HG03469 (cell line): ENCODE data around the gene ENTREP1.
"Not testable (repeated sequence)": the region's sequence is repeated elsewhere in the genome, so short reads cannot be mapped to it uniquely, and the experiment has no call there.

Experiments used
- ATAC-seq: cut with Tn5 transposase; IDR thresholded peaks from one replicate; pipeline ENCODE4 v1.9.1; 2021; ENCODE audit warnings: mild to moderate bottlenecking, moderate library complexity, moderate number of reproducible peaks; ENCODE audit not compliant: unreplicated experiment

ENTREP1 gene

DNA sequence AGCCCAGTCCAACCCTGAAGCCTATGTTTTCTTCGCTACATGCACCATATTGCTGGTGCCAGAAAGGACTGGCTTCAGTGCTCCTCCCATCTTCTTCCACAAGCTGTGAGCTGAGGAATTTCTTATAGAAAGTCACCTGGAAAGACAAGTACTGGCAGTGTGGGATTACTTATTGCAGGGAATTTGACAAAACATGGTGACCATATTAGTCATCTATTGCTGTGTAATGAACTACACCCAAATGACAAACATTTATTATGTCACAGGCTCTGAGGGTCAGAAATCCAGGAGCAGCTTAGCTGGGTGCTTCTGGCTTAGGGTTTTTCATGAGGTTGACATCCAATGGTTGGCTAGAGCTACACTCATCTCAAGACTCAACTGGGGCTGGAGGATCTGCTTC lies 75.5 kb downstream of the ENTREP1 start:
- ATAC-seq: no peak

DNA sequence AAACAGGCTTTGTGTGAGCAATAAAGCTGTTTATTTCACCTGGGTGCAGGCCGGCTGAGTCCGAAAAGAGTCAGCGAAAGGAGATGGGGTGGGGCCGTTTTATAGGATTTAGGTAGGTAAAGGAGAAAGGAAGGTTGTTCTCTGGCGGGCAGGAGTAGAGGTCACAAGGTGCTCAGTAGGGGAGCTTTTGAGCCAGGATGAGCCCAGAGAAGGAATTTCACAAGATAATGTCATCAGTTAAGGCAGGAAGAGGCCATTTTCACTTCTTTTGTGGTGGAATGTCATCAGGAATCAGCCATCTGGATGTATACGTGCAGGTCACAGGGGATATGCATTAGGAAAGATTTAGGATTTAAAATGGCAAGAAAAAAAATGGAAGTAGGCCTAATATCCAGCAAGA lies 84.9 kb downstream of the ENTREP1 start:
- not testable (repeated sequence) for ATAC-seq

DNA sequence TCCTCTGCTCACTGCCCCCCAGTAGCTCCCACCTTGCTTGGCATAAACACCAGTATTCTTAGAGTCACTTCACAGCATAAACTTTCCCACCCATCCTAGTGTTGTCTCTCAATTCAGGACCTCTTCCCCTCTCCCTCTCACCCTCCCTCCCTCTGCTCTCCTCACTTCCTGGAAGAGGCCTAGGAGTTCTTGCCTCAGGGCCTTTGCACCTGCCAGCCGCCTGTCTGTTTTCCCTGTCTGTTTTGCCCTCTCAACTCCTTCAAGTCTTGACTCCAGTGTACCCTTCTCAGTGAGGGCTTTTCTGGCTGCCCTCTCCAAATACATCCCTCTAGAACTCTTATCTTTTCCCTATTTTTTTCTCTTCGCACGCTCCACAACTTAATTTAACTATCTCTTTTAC lies 86.2 kb downstream of the ENTREP1 start:
- no peak for ATAC-seq

DNA sequence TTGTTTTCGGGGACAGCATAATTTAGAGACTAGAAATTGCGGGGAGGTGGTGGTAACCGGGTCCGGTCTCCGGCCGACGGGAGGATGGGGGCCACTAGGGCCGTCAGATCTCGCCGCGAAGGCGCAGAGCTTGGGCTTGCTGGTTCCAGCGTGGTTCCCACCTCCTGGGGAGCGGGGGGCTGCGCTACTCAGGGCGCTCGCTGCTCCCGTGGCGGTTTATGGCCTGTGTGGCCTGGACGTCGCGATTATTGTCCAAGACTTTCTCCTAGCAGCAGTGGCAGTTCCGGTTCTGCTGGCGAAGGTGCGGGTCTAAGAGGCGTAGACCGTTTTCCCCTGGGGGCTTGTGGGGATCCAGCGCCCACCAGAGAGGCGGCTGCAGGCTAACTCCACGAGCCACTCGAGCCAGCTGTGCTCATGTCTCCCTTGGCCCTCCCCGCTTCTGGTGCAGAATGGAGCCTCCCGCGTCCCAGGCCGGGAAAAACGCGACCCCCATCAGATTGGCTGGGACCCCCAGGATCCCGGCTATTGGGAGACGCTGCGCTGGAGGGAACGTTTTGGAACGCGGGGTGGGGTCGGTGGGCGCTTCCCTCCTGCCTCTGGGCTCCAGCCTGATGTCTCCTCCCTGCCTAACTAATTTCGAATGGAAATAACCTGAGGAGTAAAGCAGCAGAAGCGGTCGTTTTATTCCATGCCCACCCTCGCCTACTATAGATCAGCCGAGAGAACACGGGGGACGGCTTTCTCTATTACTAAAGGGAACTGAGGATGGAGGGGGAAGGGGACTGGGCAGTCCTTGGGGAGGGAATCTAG lies 87.1 kb downstream of the ENTREP1 start:
- no peak for ATAC-seq

DNA sequence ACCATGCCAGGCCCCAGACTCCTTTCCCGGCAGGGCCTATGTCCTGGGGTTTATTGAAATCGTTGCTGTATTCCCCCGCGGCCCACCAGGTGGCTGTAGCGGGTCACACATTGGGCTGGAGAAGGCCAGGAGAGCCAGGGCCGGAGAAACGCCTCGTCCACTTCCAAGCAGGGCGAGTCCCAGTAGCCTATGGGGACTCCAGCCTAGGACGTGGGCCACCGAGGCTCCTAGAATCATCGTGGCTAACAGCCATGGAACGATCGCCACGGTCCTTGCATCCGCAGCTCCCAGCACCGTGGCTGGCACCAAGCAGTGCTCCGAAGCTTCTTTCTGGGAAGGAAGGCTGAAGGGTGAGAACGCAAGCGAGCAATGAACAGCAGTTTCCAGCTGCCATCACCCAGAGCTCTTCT lies 87.7 kb downstream of the ENTREP1 start:
- ATAC-seq: no peak

DNA sequence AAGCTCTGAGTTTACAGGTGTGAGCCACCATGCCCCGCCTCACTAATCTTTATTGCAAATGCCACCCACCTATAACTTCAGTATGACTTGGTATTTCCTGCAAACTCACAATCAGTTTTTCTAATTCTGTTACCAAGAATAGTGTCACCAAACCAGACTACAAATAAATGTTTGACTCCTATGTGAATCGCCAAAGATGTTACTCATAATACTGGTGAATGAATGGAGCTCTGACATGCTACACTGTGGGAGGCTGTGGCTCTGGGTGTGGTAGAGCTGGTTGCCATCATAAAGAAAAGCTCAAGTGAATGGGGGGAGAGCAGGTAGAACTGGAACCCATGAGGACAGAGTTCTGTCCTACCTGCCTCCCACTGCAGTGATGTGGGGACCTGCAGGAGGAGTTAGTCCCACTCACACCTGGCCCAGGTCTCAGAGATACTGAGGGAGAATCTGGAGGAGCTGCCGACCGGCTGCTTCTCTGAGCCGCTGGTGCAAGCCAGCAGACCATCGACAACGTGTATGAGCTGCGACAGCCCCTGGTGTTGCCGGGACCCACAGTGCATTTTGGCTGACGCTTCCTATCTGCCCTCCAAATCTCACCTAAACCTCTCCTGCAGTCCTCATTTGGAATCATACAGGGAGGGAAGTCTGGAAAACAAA lies 95.7 kb downstream of the ENTREP1 start:
- no peak for ATAC-seq

DNA sequence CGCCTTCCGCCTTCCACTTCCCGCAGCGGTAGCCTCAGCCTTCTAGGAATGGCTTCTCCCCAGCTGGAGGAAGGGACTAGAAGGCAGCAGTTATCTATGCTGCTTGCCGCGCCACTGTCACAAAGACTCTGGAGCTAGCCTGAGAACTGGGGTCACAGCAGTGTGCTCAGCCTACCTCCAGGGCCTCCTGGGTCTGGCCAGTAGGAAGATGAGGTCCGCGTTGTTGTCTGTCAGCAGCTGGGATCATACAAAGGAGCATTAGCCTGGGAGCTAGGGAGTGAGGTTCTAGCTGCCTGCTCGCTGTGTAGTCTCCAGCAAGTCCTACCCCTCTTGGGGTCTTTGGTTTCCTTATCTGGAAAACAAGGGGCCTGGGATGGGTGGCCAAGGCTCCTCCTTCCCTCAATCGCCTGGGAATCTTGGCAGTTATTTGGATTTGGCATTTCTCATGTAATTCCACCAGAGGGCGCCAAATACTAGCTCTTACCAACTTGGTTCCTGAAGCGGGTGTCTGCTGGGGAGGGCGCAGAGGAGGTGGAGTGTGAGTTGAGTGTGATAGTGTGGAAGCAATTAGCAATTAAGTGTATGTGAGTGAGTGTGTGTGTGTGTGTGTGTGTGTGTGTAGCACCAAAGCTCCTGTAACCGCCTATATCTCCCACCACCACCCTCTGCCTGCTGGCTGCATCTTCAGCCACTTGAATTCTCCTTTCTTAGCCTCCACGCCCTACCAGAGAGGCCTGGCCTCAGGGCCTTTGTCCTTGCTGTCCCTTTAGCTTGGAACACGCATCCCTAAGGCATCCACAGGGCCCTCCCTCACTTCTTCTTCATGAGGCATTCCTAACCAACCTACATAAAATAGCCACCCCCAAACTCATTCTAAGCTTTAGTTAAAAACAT lies 97.1 kb downstream of the ENTREP1 start:
- no peak for ATAC-seq

DNA sequence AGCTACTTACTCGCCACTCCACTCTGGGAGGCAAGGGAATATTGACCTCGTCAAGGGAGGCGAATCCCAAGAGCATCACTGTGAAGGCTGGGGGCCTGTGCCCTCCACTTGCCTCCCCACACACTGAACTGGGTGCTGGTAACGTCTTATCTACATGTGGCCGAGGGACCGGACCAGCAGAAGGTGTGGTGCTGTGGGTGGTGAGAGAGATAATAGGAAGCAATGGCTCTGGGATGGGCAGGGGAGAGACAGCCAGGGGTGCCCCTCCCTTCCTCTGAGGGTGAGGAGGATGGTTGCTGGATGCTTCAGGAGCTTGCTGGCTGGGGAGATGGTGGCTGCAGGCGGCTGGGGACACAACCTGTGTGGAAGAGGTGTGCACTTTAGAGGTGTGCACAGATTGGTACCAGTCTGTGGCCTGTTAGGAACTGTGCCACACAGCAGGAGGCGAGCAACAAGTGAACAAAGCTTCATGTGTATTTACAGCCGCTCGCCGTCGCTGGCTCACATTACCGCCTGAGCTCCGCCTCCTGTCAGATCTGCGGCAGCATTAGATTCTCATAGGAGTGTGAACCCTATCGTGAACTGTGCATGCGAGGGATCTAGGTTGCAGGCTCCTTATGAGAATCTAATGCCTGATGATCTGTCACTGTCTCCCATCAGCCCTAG lies 100.3 kb downstream of the ENTREP1 start:
- ATAC-seq: no peak

DNA sequence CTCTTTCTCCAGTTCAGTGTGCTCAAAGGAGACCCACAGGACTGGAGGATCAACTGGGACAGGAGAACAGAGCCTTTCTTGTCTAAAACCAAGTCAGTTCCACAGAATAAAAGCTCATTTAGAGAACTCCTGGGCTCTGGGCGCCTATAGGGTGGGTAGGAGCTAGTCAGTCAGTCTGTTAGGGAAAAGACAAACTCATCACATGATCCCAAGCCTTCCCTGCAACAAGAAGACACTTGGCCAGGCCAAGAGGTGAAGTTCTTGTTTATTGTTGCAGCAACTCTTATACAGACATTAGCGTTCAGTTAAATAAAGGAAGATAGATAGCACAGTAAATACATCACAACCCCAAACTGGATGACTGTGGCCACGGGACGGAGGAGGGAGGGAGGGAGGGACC lies 102.3 kb downstream of the ENTREP1 start:
- ATAC-seq: no peak

DNA sequence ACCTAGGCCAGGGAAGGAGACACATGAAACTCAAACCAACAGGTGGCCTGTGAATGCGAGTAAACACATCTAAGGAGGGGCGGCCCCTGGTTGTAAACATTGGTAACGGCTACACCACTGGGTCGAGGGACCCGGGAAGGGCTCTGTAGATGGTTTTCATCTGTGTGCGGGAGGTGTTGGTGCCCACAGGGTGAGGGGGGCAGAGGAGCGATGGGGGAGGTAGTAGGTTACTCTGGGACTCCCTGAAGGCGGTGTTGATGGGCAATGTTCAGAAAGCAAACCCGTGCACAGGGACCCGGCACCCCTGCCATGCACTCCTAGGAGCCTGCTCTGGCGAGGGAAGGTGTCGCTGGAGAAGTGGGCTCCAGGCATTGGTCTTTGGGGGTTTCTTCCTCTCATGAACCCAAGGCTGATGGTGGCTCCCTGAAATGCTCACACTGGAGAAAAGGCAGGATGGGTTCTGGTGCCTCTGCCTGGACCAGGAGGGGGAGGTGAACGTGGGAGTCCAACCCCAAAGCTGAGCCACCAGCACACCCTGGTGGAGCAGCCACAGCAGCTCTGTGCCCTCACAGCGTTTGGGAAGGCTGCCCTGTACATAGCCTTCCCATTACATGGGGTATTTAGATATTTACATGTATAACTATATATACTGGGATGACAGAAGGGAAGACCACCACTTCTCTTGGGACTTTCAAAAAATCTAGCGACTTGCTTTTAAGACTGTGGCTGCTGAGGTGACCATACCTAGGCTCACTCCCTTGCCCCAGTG lies 103.2 kb downstream of the ENTREP1 start:
- no peak for ATAC-seq

DNA sequence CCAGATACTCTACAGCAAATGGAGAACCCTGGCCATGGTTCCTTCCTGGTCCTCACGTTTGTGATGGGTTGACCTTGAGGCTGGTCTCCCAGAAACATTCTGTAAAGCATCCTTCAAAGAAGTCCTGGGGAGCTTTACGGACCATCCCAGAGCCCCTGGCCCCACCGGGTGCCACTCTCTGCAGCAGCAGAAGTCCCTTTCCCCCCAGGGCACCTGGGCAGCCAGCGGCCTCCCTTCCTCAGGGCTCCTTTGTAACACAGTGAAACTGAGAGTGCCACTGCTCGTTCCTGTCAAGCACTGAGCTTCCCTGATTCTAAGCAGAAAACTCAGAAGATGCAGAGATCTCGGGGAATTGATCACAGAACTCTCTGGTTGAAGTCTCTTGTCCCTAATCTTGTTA lies 104.3 kb downstream of the ENTREP1 start:
- no peak for ATAC-seq

DNA sequence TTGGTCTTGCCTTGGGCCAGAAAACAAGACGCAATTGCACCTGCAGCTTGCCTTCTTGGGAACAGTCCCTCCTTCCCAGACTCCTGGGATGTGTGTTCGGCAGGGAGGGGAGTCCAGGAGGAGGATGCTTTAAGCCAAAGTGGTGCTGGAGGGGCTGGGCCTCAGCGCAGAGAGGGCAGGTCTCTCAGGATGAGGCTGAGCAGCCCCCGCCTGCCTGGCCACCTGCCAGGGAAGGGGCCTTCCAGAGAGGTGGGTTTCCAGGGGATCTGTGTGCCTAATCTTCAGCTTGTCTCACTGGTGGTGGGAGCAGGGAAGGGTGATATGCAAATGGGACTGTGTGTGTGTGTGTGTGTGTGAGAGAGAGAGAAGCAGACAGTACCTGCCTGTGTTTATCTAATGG lies 105.2 kb downstream of the ENTREP1 start:
- no peak for ATAC-seq

DNA sequence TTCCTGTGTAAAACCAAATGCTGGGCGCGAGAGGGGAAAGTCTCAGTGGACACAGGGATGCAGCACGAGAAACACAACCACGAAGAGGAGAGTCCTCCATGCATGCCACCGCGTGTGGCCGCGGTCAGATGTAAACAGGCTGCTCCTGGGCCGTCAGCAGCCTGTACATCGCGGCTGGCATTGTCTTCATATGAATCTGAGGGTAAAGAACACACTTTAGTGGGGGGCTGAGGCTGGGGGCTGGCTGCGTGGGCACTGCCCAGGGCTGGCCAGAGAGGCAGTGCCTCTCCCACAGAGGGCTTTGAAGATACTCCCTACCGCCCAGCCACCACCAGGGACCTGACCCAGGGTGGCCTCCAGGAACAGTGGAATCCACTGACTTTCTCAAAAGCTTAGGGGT lies 106.2 kb downstream of the ENTREP1 start:
- ATAC-seq: no peak

DNA sequence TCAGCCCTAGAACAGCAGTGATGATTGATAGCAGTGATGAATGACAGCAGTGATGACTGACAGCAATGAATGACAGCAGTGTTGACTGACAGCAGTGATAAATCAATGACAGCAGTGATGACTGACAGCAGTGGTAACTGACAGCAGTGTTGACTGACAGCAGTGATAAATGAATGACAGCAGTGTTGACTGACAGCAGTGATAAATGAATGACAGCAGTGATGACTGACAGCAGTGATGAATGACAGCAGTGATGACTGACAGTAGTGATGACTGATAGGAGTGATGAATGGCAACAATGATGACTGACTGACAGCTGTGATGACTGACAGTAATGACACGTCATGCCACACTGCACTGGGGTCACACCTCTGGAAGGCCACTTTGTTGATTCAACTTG lies 106.8 kb downstream of the ENTREP1 start:
- no peak for ATAC-seq

DNA sequence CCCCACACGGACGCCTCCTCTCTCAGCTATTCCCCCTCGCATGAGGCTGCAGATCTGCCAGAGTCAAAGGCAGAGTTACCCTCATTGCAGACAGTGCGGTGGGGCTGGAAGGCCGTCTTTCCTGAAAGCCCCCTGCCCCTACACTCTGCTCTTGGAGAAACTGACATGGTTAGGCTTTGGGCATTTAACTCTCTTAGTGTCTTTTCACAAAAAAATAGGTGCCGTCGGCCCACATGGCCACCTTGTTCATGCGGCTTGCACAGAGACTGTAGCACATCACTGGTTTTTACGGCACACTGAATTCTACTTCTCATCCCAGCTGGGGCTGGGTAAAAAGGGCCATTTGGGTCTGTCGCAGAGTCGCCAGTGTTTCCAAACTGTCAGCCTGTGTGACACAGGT lies 107.6 kb downstream of the ENTREP1 start:
- ATAC-seq: no peak

DNA sequence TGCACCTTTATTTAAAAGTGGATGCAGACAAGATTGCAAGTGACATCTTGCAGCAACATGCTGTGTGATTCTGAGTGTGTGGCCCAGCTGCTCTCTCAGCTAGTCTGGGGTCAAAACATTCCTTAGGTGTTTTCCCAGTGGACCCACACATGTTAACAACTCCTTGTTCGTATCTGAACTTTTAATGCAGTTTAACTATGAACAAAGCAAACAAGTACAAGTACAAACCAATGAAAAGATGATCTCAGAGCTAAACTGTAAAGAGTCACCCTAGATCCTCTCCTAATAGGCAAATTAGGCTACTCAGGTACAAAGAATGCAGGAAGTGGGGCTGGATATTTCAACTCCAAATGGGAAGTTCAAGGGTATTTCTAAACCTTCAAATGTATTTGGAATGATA lies 108.4 kb downstream of the ENTREP1 start:
- ATAC-seq: no peak

DNA sequence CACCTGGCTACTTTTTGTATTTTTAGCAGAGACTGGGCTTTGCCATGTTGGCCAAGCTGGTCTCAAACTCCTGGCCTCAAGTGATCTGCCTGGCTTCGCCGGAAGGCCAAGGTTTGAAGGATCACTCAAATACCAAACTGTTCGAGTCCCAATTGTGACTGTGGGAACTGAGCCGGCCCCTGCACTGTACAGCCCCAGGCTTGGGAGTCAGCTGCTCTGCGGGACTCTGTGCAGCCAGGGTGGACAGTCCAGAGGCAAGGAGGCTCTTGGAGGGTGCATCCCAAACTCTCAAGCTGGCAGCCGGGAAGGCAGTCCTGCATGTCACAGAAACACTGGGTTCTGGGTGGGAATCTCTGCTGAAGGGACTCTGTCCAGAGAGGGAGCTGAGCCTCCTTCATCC lies 109.0 kb downstream of the ENTREP1 start:
- ATAC-seq: no peak

DNA sequence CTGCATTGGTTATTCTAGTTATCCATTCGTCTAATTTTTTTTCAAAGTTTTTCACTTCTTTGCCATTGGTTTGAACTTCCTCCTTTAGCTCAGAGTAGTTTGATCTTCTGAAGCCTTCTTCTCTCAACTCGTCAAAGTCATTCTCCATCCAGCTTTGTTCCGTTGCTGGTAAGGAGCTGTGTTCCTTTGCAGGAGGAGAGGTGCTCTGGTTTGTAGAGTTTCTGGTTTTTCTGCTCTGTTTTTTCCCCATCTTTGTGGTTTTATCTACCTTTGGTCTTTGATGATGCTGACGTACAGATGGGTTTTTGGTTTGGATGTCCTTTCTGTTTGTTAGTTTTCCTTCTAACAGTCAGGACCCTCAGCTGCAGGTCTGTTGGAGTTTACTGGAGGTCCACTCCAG lies 114.6 kb downstream of the ENTREP1 start:
- ATAC-seq: not testable (repeated sequence)

DNA sequence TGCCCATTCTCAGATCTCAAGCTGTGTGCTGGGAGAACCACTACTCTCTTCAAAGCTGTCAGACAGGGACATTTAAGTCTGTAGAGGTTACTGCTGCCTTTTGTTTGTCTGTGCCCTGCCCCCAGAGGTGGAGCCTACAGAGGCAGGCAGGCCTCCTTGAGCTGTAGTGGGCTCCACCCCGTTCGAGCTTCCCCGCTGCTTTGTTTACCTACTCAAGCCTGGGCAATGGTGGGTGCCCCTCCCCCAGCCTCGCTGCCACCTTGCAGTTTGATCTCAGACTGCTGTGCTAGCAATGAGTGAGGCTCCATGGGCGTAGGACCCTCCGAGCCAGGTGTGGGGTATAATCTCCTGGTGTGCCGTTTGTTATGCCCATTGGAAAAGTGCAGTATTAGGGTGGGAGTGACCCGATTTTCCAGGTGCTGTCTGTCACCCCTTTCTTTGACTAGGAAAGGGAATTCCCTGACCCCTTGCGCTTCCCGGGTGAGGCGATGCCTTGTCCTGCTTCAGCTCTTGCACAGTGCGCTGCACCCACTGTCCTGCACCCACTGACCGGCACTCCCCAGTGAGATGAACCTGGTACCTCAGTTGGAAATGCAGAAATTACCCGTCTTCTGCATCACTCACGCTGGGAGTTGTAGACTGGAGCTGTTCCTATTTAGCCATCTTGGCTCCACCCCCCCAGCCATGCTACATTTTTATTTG lies 115.4 kb downstream of the ENTREP1 start:
- ATAC-seq: not testable (repeated sequence)
